ENCODE measurements around the gene XPO6.

The XPO6 gene

DNA sequence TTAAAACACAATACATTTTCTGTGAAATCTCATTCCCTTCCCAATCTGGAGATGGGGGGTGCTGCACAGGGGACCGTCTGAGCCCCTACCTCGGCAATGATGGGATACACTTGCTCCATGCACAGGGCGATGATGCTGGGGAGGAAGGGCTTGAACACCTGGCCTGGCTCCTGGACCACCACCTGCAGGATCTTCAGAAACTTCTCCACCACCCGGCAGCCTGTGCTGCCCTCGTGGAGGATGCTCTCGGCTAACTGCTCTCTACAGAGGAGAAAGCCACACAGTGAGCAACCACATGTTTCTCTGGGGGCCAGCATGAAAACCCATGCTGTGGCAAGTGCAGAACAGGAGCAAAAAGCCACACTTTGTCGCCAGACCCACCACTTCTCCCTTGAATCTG is 105.8 kb downstream of the XPO6 start:
- POLR2A ChIA-PET, result no interaction called here
- CTCF ChIA-PET, result no interaction called here
- DNase-seq (ENCODE audit: extremely low spot score), result no peak
- TF ChIP-seq ZNF384 (IDR thresholded peaks at IDR 0.05) (no peak), ARNT (IDR thresholded peaks at IDR 0.05) (no peak), NFRKB (IDR thresholded peaks at IDR 0.05) (no peak), FOXK2 (IDR thresholded peaks at IDR 0.05) (no peak)
- TF ChIP-seq, protein P1, sequence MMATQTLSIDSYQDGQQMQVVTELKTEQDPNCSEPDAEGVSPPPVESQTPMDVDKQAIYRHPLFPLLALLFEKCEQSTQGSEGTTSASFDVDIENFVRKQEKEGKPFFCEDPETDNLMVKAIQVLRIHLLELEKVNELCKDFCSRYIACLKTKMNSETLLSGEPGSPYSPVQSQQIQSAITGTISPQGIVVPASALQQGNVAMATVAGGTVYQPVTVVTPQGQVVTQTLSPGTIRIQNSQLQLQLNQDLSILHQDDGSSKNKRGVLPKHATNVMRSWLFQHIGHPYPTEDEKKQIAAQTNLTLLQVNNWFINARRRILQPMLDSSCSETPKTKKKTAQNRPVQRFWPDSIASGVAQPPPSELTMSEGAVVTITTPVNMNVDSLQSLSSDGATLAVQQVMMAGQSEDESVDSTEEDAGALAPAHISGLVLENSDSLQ (IDR thresholded peaks at IDR 0.05), result no peak

DNA sequence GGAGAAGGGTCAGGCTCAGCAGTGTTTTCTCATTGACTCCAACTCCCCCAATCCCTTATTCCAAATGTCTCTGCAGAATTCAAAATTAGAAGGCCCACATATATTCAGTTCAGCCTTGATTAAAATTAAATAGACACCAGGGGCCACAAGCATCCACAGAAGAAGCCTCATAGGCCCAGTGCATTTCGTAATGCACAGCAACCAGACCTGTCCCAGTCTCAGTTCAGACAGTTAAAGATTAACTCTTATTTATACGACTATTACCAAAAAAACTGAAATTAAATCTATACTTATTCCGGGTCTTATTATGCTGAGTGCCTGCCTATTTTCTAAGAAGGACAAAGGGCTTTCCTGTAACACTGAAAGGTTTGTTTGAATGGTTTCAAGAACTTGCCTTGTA is 106.5 kb downstream of the XPO6 start:
- POLR2A ChIA-PET, result no interaction called here
- no peak for DNase-seq (ENCODE audit: extremely low spot score)
- TF ChIP-seq SUZ12 (IDR thresholded peaks at IDR 0.05), result no peak
- no peak for TF ChIP-seq ZNF384 (IDR thresholded peaks at IDR 0.05)
- TF ChIP-seq BHLHE40 (IDR thresholded peaks at IDR 0.05; ENCODE audit: borderline replicate concordance), result no peak
- no peak for TF ChIP-seq ARNT (IDR thresholded peaks at IDR 0.05)
- TF ChIP-seq LEF1 (IDR thresholded peaks at IDR 0.05; ENCODE audit: borderline replicate concordance), result no peak
- no peak for TF ChIP-seq ELF4 (IDR thresholded peaks at IDR 0.05)
- no peak for TF ChIP-seq SP1 (IDR thresholded peaks at IDR 0.05)
- TF ChIP-seq, protein P1 (IDR thresholded peaks at IDR 0.05), result no peak
- CTCF ChIA-PET, result no interaction called here

DNA sequence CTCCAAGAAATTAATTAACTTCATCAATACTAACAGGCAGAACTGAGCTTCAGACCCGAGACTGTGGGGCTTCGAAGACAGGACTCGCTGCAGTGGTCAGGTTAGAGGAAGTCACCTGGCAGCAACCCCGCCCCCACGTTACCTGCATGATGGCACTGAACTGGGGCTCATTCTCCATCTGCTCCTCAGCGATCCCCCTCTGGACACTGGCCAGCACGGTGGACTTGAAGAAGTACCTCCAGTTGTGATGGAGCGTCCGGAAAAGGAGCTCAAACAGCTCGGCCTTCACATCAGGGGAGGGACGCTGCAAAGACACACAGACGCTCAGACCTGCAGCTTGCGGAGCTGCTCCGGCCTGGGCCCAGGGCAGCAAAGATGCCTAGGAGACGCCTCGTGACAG is 107.4 kb downstream of the XPO6 start:
- TF ChIP-seq TARDBP (IDR thresholded peaks at IDR 0.05) (no peak), HDGF (IDR thresholded peaks at IDR 0.05; ENCODE audit: borderline replicate concordance) (no peak), ELF4 (IDR thresholded peaks at IDR 0.05) (no peak), SP1 (IDR thresholded peaks at IDR 0.05) (no peak), ZNF384 (IDR thresholded peaks at IDR 0.05) (no peak), FOXK2 (IDR thresholded peaks at IDR 0.05) (no peak), CTBP1 (IDR thresholded peaks at IDR 0.05; ENCODE audit: borderline replicate concordance) (no peak), ARNT (IDR thresholded peaks at IDR 0.05) (no peak), FOXM1 (IDR thresholded peaks at IDR 0.05; ENCODE audit: borderline replicate concordance) (no peak), NFRKB (IDR thresholded peaks at IDR 0.05) (no peak), FOXA1 (IDR thresholded peaks at IDR 0.05) (no peak)
- TF ChIP-seq, protein P1 (IDR thresholded peaks at IDR 0.05), result no peak
- CTCF ChIA-PET, result no interaction called here
- POLR2A ChIA-PET, result no interaction called here
- no peak for DNase-seq (ENCODE audit: extremely low spot score)

DNA sequence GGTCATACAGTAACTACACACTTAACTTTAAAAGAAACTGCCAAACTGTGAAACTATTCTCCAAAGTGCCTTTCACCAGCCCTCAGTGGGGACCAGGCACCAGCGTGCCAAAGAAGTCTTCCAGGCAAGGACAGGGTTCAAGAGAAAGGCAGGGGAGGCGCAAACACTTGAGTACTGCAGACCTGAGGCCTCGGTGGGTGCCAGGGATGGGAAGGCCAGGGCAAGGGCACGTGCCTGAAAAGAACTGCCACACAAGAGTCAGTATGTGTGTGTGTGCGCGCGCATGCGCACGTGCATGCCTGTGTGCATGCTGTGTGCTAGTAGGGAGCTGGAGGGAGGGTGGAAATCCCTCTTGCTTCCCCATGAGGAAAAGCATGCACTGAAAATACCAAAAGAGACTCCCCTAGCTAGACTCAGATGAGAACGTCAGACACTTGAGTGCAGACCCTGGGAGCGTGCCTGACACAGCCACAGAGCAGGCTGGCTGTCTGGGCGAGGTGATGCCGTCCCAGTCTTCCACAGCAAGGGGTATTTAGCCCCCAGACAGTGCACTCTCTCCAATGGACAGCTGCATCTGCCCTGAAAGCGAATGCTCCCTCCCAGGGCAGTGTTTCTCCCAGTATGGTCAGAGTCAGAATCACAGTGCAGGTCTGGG is 108.1 kb downstream of the XPO6 start:
- DNase-seq (ENCODE audit: extremely low spot score), result no peak
- TF ChIP-seq SP1 (IDR thresholded peaks at IDR 0.05) (no peak), CTBP1 (IDR thresholded peaks at IDR 0.05; ENCODE audit: borderline replicate concordance) (no peak), BHLHE40 (IDR thresholded peaks at IDR 0.05; ENCODE audit: borderline replicate concordance) (no peak), ARNT (IDR thresholded peaks at IDR 0.05) (no peak), FOXM1 (IDR thresholded peaks at IDR 0.05; ENCODE audit: borderline replicate concordance) (no peak), FOXK2 (IDR thresholded peaks at IDR 0.05) (no peak)
- TF ChIP-seq, protein P1 (IDR thresholded peaks at IDR 0.05), result no peak
- POLR2A ChIA-PET, result no interaction called here
- CTCF ChIA-PET, result no interaction called here

DNA sequence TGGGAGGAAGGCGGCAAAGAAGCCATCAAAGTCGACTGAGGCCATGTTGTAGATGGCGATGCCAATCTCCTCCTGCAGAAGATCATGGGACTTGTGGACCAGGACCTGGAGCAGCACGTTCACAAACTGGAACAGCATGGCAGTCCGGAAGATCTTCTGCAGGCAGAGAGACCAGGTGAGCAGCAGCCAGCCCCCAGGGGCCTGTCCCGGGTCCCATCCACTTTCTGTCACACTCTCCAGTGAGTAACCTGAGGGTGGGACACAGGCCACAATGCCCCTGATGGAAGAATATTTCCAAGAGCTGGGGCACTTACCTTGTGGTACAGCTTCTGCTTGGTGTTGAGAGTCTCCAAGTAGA is 110.3 kb downstream of the XPO6 start:
- TF ChIP-seq FOXM1 (IDR thresholded peaks at IDR 0.05; ENCODE audit: borderline replicate concordance), result no peak
- no peak for TF ChIP-seq NFRKB (IDR thresholded peaks at IDR 0.05)
- TF ChIP-seq, protein P1 (IDR thresholded peaks at IDR 0.05), result no peak
- no peak for TF ChIP-seq ZNF384 (IDR thresholded peaks at IDR 0.05)
- TF ChIP-seq FOXA1 (IDR thresholded peaks at IDR 0.05), result no peak
- TF ChIP-seq SP1 (IDR thresholded peaks at IDR 0.05), result no peak
- TF ChIP-seq CTBP1 (IDR thresholded peaks at IDR 0.05; ENCODE audit: borderline replicate concordance), result no peak
- no peak for TF ChIP-seq ARNT (IDR thresholded peaks at IDR 0.05)
- TF ChIP-seq LEF1 (IDR thresholded peaks at IDR 0.05; ENCODE audit: borderline replicate concordance), result no peak
- DNase-seq (ENCODE audit: extremely low spot score), result no peak
- POLR2A ChIA-PET, result no interaction called here
- CTCF ChIA-PET, result no interaction called here

DNA sequence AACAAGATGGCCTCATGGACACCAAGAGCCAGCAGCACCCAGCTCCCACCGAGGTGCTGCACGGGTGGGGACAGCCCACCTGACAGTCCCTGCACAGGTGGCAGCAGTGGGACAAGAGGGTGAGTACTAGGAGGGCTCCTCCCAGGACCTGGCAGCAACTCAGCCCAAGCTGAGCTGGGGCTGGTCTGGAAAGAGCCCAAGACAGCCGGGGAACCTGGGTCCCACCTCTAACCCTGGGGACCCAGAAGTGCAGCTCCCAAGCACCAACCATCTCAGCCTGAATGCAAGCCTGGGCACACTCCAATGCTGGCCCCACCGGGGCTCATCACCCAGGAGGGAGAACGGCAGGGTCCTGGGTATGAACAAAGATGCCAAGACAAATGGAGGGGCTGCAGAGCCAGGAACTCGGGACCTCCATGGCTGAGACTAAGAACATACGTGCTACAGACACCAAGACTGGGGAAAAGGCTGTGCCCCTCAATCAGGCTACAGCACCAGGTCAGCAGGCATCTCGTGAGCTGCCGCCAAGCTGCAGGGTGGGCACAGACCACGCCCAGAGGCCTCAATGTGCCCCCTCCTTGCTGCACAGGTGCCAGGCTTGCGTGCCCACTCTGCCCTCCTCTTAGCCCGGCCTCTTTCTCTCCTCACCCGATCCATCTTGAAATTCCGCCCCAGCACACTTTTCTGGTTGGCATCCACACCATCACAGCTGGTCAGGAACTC is 110.8 kb downstream of the XPO6 start:
- ChIA-PET CTCF (no interaction called here), POLR2A (no interaction called here)
- DNase-seq (ENCODE audit: extremely low spot score), result no peak
- TF ChIP-seq FOXM1 (IDR thresholded peaks at IDR 0.05; ENCODE audit: borderline replicate concordance) (no peak), FOXA1 (IDR thresholded peaks at IDR 0.05) (no peak), ELF4 (IDR thresholded peaks at IDR 0.05) (no peak), BHLHE40 (IDR thresholded peaks at IDR 0.05; ENCODE audit: borderline replicate concordance) (no peak), HDGF (IDR thresholded peaks at IDR 0.05; ENCODE audit: borderline replicate concordance) (no peak), NFRKB (IDR thresholded peaks at IDR 0.05) (no peak), L3MBTL2 (conservative IDR thresholded peaks at IDR 0.05) (no peak), ARNT (IDR thresholded peaks at IDR 0.05) (no peak), SP1 (IDR thresholded peaks at IDR 0.05) (no peak), LEF1 (IDR thresholded peaks at IDR 0.05; ENCODE audit: borderline replicate concordance) (no peak), SUZ12 (IDR thresholded peaks at IDR 0.05) (no peak)
- TF ChIP-seq, protein P1 (IDR thresholded peaks at IDR 0.05), result no peak

All from HEK293T (cell line).